WI38 (cell line): ENCODE measurements around the gene MAPK1IP1L.
"Not testable (repeated sequence)": the region's sequence is repeated elsewhere in the genome, so short reads cannot be mapped to it uniquely, and the experiment has no call there.

Experiments
- H3K4me3 ChIP-seq: 2 replicates; pipeline ENCODE4 v1.5.1; 2011; ENCODE audit warnings: low read depth, mild to moderate bottlenecking, control low read depth, low read length
- TF ChIP-seq, protein P1 (sequence below): IDR thresholded peaks from 2 replicates; pipeline ENCODE4 v1.5.1; 2012; ENCODE audit warnings: low read depth, mild to moderate bottlenecking, control low read depth, low read length

The MAPK1IP1L gene

DNA sequence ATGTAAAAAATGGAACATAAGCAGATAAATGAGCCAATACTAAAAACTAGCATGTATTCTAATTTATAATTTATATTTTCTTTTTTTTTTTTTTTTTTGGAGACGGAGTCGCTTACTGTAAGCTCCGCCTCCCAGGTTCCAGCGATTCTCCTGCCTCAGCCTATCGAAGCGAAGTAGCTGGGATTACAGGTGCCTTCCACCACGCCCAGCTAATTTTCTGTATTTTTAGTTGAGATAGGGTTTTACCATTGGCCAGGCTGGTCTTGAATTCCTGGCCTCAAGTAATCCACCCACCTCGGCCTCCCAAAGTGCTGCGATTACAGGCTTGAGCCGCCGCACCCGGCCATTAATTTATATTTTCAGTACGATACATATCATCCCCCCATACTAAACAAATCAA lies 2.7 kb downstream of the MAPK1IP1L start:
- TF ChIP-seq, protein P1, sequence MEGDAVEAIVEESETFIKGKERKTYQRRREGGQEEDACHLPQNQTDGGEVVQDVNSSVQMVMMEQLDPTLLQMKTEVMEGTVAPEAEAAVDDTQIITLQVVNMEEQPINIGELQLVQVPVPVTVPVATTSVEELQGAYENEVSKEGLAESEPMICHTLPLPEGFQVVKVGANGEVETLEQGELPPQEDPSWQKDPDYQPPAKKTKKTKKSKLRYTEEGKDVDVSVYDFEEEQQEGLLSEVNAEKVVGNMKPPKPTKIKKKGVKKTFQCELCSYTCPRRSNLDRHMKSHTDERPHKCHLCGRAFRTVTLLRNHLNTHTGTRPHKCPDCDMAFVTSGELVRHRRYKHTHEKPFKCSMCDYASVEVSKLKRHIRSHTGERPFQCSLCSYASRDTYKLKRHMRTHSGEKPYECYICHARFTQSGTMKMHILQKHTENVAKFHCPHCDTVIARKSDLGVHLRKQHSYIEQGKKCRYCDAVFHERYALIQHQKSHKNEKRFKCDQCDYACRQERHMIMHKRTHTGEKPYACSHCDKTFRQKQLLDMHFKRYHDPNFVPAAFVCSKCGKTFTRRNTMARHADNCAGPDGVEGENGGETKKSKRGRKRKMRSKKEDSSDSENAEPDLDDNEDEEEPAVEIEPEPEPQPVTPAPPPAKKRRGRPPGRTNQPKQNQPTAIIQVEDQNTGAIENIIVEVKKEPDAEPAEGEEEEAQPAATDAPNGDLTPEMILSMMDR: no peak
- H3K4me3 ChIP-seq: no peak overlapping the region

DNA sequence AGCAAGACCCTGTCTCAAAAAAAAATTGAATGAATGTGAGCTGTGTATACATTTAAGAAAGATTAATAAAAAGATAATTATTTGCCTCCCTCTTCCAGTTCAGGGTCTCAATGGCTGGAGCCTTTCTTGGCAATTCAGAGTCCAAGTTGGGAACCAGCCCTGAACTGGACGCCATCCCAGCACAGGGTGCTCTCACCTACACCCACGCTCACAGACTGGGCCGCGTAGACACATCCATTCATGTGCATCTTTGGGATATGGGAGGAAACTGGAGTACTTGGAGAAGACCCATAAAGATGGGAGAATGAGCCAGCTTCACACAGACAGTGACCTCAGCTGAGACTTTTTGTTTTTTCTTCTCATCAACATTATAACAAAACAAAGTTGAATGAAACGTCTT lies 6.5 kb downstream of the MAPK1IP1L start:
- H3K4me3 ChIP-seq: no peak overlapping the region
- TF ChIP-seq, protein P1: no peak

DNA sequence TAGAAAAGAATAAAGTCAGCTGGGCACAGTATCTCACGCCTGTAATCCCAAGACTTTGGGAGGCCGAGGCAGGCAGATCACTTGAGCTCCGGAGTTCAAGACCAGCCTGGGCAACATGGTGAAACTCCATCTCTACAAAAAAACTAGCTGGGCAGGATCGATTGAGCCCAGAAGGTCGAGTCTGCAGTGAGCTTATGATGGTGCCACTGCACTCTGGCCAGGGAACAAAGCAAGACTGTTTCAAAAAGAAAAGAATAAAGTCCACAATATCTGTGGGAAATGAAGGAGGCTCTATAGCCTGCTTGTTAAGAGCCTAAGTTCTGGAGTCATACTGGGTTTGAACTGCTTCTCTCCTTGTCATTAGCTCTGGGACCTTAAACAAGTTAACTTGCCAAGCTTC lies 7.9 kb downstream of the MAPK1IP1L start:
- no peak overlapping the region for H3K4me3 ChIP-seq
- TF ChIP-seq, protein P1: no peak

DNA sequence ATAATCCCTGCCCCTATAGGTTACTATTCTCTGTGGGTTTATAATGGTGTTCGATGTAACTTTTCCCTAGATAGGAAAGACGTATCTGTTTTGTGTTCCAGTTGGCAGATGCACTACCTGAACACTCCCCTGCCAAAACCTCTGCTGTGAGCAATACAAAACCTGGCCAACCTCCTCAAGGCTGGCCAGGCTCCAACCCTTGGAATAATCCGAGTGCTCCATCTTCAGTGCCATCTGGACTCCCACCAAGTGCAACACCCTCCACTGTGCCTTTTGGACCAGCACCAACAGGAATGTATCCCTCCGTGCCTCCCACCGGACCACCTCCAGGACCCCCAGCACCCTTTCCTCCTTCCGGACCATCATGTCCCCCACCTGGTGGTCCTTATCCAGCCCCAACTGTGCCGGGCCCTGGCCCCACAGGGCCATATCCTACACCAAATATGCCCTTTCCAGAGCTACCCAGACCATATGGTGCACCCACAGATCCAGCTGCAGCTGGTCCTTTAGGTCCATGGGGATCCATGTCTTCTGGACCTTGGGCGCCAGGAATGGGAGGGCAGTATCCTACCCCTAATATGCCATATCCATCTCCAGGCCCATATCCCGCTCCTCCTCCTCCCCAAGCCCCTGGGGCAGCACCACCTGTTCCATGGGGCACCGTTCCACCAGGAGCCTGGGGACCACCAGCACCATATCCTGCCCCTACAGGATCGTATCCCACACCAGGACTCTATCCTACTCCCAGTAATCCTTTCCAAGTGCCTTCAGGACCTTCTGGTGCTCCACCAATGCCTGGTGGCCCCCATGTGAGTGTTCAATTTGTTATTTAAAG lies 11.3 kb downstream of the MAPK1IP1L start:
- H3K4me3 ChIP-seq: no peak overlapping the region
- TF ChIP-seq, protein P1: no peak

DNA sequence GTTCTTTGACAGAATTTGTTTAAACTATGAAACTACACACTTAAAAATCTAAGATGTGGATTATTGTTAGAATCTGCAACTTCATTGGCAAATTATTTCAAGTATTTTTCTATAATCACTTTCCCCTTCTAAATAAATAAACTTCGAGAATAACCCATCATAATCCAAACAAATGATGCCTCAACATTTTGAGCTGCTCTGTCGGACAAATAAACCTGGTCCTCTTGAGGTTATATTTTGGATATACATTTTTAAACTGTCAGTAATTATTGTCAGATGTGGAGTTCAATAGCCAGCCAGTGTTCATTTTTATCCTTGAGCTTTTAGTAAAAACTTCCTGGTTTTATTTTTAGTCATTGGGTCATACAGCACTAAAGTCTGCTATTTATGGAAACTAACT lies 13.4 kb downstream of the MAPK1IP1L start:
- not testable (repeated sequence) for H3K4me3 ChIP-seq

DNA sequence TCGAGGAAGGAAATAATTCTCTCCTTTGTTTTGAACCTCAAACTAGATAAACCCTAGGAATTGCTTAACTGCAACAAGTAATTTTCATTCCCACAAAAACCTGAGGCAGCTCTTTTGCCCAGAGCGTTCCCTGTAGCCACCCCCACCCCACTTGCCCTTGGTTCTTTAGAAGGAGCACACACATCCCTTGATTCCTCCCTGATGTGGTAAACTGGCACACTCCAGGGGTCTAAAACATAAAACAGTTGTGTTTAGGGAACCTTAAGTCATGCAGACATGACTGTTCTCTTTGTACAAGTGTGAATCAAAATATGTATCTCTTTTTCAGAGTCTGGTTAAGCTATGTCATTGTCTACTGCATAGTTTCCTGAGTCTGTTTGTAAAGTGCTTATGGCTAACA lies 14.0 kb downstream of the MAPK1IP1L start:
- TF ChIP-seq, protein P1: no peak

DNA sequence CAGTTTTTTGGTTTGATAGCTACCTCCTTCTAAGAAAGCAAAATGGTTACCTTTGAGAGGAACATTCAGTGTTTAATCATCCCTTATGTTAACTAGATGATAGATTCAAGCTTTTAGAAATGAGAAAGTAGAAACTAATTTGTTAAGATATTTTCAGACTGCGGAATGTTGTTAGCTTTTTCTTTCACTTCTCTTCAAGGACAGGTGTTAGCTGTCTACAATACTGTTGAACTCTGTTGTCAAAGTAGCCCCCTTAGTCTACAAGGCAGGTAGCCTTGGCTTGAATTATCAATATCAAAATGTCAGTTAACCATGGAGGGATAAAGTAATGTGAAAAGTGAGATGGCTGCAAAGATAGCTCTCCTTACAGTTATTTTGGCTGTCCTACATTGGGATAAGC lies 14.8 kb downstream of the MAPK1IP1L start:
- H3K4me3 ChIP-seq: no peak overlapping the region
- TF ChIP-seq, protein P1: no peak

More for the DNA sequence above, 14.0 kb downstream of the MAPK1IP1L start:
- H3K4me3 ChIP-seq: no peak overlapping the region
